NB4 (cell line): Measurements from ENCODE around the gene BPIFA2.

ENCODE experiments used
- DNase-seq: peaks from one replicate; pipeline ENCODE4 v3.0.0; 2010; ENCODE audit warnings: low read depth
- H3K4me3 ChIP-seq: one replicate; pipeline ENCODE4 v1.5.1; 2011; ENCODE audit warnings: mild to moderate bottlenecking, low read depth, low read length, moderate library complexity
- MYC ChIP-seq: IDR thresholded peaks from 2 replicates; pipeline ENCODE4 v1.6.1; 2011; ENCODE audit warnings: low read depth, low read length
- POLR2A ChIP-seq: IDR thresholded peaks from 2 replicates; pipeline ENCODE4 v1.6.1; 2011; ENCODE audit warnings: mild to moderate bottlenecking; ENCODE audit not compliant: insufficient read length; ENCODE audit errors: extremely low read depth
- TF ChIP-seq, protein P1 (sequence below): IDR thresholded peaks from one replicate; pipeline ENCODE4 v1.5.1; 2012; ENCODE audit warnings: low read depth, low read length
- TF ChIP-seq, protein P2 (sequence below): IDR thresholded peaks from 2 replicates; pipeline ENCODE4 v1.6.1; 2011; ENCODE audit warnings: low read depth, low read length

The BPIFA2 gene

DNA sequence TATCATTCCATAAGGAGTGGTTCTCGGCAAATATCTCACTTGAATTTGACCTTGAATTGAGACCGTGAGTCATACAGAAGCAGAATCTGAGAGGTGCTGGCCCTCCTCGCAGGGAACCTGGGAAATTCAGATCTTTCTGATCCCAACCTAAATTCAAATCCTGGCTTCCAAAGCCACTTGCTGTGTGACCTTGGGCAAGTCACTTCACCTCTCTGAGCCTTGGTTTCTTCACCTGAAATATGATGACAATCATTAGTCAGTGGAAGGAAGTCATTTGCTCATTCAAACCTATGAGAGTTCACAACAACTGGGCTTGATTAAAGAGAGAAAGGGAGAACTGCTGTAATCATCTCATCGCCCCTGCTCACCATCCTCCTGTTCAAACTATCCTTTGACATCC lies 56.4 kb downstream of the BPIFA2 start:
- TF ChIP-seq, protein P1, sequence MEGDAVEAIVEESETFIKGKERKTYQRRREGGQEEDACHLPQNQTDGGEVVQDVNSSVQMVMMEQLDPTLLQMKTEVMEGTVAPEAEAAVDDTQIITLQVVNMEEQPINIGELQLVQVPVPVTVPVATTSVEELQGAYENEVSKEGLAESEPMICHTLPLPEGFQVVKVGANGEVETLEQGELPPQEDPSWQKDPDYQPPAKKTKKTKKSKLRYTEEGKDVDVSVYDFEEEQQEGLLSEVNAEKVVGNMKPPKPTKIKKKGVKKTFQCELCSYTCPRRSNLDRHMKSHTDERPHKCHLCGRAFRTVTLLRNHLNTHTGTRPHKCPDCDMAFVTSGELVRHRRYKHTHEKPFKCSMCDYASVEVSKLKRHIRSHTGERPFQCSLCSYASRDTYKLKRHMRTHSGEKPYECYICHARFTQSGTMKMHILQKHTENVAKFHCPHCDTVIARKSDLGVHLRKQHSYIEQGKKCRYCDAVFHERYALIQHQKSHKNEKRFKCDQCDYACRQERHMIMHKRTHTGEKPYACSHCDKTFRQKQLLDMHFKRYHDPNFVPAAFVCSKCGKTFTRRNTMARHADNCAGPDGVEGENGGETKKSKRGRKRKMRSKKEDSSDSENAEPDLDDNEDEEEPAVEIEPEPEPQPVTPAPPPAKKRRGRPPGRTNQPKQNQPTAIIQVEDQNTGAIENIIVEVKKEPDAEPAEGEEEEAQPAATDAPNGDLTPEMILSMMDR = no peak
- TF ChIP-seq MYC (no peak), POLR2A (no peak)
- TF ChIP-seq, protein P2, sequence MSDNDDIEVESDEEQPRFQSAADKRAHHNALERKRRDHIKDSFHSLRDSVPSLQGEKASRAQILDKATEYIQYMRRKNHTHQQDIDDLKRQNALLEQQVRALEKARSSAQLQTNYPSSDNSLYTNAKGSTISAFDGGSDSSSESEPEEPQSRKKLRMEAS = no peak
- H3K4me3 ChIP-seq = no peak overlapping the region
- no peak for DNase-seq

DNA sequence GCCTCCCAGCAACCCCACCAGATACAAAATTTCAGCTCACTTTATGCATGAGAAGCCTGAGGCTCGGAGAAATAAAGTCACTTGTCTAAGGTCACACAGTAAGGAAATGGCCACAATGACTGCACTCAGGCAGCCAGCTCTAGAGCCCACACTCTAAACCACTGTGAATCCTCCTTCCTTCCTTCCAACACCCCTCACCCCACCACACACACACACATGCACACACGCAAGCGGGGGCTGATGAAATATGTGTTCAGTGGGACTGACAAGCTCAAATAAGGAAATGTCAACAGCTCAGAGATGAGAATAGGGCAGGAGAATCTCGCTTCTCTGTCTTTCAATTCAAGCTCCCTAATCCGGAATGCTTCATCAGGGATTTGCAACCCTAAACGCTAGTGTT lies 61.9 kb downstream of the BPIFA2 start:
- peak; percentile 52 for DNase-seq
- no peak overlapping the region for H3K4me3 ChIP-seq
- TF ChIP-seq, protein P1 = no peak
- TF ChIP-seq, protein P2 = no peak
- TF ChIP-seq MYC (no peak), POLR2A (no peak)
